HG03469 (cell line): ENCODE results near the gene GIPC3.
"Not testable (repeated sequence)": the region's sequence is repeated elsewhere in the genome, so short reads cannot be mapped to it uniquely, and the experiment has no call there.

Source experiments
- ATAC-seq: cut with Tn5 transposase; IDR thresholded peaks from one replicate; pipeline ENCODE4 v1.9.1; 2021; ENCODE audit warnings: mild to moderate bottlenecking, moderate library complexity, moderate number of reproducible peaks; ENCODE audit not compliant: unreplicated experiment

Gene GIPC3

GRCh38 chr19:3575949-3576673, 9.2 kb upstream of the GIPC3 start:
- no peak for ATAC-seq

DNA sequence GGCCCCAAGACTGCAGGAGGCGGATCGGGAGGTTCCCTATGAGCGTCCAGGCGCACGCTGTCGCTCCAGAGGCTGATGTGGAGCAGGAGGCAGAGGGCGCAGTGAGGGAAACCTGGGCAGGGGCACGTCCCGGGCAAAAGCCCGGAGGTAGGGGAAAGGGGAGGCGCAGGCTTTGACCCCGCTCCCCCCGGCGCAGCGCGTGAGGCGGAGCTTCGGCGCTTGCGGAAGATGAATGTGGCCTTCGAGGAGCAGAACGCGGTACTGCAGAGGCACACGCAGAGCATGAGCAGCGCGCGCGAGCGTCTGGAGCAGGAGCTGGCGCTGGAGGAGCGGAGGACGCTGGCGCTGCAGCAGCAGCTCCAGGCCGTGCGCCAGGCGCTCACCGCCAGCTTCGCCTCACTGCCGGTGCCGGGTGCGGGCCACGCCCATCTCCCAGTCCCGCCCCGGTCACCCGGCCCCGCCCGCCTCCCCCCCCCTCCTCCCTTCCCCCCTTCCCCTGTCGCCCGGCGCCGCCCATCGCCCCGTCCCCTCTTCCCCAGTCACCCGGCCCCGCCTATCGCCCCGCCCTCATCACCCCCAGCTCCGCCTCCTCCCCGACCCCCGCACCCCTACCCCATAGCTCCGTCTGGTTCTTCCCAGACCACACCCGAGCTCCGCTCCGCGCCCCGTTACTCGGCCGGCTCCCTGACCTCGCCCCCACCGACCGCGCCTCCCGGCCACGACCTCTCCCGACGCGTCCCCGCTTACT, 8.4 kb upstream of the GIPC3 start:
- no peak for ATAC-seq

GRCh38 chr19:3577723-3578344, 7.4 kb upstream of the GIPC3 start:
- ATAC-seq = no peak

DNA sequence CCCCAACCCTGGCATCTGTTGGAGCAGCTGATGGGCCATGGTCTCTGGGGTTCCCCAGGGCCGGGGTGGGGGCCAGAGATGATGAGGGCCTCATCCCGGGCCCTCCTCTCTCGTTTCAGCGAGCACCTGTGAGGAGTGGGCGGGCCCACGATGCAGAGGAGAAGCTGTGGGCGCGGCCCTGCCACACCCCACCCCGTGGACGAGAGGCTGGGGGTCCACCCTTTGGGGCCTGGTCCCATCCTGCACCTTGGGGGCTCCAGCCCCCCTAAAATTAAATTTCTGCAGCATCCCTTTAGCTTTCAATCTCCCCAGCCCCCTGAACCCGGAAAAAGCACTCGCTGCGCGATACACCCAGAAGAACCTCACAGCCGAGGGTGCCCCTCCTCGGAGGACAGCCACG, 6.9 kb upstream of the GIPC3 start:
- ATAC-seq = no peak

- no peak for ATAC-seq
These were observed 4.9 kb upstream of the GIPC3 start for GRCh38 chr19:3580156-3580934.

GRCh38 chr19:3581792-3582191, 3.5 kb upstream of the GIPC3 start:
- not testable (repeated sequence) for ATAC-seq

- not testable (repeated sequence) for ATAC-seq
These were observed 1.1 kb upstream of the GIPC3 start for GRCh38 chr19:3584036-3584802.

GRCh38 chr19:3586127-3586626, 899 bp downstream of the GIPC3 start:
- no peak for ATAC-seq

- no peak for ATAC-seq
These were observed 1.5 kb downstream of the GIPC3 start for GRCh38 chr19:3586707-3587346.

DNA sequence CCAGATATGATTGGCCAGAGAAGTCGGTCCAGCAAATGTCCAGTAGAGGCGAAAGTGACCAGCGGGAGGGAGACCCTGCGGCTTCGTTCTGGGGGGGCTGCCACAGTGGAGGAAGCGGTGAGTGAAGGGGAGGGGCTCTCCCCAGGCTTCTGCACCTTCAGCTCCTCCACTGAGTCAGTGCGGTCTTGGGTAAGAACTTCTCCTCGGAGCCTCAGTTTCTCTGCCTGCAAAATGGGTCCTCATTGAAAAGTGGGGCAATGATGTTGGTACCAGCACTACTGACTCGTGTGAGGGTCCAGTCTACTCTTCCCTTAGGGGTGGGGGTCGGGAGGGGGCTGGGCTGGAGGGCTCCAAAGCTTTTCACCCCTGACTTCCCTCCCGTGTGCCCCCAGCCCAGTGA, 4.2 kb downstream of the GIPC3 start:
- no peak for ATAC-seq

DNA sequence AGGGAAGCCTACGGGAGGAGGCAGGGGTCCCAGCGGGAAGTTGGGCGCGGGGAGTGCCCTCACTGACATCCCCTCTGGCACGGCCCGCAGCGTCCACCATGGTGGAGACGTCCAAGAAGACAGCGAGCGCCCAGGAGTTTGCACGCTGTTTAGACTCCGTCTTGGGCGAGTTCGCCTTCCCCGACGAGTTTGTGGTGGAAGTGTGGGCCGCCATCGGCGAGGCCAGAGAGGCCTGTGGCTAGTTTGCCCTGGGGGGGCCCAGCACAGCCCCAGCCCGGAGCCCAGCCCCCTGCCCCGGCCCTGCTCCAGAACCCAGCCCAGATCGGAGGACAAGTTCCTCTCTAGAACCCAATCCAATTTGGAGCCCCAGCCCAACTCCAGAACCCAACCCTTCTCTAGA, 4.7 kb downstream of the GIPC3 start:
- no peak for ATAC-seq

DNA sequence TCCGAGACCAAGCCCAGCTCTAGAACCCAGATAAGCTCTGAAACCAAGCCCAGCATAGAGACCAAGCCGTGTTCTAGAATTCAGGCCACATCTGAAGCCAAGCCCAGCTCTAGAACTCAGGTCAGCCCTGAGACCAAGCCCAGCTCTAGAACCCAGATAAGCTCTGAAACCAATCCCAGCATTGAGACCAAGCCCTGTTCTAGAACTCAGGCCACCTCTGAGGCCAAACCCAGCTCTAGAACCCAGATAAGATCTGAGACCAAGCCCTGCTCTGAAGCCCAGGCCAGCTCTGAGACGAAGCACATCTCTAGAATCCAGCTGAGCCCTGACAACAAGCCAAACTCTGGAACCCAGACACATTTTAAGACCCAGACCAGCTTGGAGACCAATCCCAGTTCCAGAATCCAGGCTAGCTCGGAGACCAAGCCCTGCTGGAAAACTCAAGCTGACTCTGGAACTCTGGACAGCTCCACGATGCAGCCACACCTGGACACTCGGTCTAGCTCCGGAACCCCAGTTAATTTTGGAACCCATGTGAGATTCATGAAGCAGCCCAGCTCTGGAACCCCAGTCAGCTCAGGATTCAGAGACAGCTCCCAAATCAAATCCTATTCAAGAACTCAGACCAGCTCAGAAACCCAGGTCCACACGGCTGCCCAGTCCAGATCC, 5.8 kb downstream of the GIPC3 start:
- ATAC-seq = no peak

DNA sequence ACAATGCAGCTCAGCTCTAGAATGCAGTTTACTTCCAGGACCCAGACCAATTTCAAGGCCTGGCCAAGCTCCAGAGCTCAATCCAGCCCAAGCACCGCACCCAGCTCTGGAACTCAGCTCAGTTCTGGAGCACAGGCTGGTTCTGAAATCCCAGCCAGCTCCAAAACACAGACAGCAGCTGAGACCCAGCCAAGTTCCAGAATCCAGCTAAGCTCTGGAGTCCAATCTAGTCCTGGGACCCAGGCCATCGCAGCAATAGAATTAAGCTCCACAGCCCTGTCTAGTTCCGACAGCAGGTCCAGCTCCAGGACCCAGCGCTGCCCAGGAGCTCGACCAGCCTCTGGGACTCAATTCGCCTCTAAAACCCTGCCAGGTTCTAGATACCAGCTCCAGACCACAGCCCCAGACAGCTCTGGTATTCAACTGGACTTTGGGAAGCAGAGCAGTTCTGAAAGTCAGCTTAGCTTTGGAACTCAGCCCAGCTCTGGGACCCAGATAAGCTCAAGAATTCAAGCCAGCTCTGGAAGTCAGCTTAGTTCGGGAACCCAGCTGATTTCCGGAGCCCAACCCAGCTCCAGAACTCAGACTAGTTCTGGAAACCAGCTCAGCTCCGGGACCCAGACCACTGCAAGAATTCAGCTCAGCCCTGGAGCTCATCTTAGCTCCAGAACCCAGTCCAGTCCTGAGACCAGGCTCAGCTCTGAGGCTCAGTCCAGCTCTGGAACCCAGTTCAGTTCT, 6.8 kb downstream of the GIPC3 start:
- ATAC-seq = no peak

DNA sequence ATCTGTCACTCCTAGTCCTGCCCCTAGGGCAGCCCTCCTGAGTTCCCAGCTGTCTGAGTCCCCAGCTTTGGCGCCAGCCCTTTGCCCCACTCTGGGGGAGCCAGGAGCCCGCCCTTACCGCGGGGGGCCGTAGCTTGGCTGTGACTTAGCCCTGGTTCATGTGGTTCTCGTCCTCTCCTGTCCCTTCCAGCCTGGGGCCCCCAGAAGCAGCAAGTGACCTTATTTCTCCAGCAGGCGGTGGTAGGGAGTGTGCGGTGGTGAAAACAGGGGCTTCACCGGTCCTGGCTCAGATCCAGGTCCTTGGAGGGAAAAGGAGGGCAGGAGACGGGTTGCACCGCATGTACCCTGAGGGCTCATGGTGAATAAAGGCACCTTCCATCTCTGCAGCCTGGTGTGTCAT, 7.9 kb downstream of the GIPC3 start:
- ATAC-seq = no peak

DNA sequence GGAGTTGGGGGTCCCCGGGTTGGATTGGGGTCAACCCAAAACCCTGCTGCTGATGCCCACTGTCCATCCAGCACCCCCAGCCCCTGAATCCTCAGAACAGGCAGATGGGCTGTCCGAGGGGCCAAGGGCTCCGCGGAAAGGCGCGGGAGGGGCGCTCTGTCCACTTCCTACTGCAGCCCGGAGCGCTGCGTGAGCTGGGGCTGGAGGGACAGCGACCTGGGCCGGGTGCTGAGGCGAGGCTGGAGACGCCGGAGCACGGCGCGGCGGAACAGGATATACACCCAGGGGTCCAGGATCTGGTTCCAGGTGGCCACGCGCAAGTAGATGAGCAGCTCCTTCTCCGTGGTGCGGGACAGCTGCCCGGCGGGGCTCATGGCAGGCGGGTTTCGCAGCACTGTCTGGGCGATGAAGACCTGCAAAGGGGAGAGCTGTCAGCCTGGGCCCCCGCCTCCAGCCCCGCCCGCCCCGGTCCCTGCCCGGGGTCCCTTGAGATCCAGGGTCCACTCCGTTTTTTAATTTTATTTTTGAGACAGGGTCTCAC, 10.3 kb downstream of the GIPC3 start:
- no peak for ATAC-seq

DNA sequence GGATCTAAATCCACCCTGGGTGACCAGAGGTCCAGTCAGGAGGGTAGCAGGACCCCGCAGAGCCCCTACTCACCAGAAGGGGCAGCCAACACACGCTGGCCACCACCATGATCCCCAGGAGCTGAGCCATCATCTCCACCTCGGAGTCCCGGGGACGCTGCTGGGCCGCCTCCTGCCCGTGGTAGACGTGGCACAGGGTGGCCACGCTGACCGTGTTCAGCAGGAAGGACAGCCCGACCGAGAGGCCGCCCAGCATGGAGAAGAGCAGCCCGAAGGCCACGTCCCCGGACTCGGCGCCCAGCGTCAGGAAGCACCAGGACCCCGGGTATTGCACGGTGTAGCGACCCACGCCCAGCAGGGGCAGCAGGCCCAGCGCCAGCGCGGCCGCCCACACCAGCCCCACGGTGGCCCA, 14.5 kb downstream of the GIPC3 start:
- ATAC-seq = no peak

DNA sequence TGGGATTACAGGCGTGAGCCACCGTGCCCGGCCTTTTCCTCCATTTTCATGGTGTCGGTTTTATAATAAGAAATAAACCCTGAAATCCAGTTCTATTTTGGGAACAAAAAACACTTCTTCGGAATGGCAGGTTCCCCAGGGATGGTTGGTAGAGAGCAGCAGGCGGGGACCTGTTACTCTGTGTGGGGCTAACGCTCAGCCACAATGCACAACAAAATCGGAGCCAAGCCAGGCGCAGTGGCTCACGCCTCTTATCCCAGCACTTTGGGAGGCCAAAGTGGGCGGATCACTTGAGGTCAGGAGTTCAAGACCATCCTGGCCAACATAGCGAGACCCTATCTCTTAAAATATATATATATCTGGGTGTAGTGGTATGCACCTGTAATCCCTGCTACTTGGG, 15.7 kb downstream of the GIPC3 start:
- no peak for ATAC-seq

DNA sequence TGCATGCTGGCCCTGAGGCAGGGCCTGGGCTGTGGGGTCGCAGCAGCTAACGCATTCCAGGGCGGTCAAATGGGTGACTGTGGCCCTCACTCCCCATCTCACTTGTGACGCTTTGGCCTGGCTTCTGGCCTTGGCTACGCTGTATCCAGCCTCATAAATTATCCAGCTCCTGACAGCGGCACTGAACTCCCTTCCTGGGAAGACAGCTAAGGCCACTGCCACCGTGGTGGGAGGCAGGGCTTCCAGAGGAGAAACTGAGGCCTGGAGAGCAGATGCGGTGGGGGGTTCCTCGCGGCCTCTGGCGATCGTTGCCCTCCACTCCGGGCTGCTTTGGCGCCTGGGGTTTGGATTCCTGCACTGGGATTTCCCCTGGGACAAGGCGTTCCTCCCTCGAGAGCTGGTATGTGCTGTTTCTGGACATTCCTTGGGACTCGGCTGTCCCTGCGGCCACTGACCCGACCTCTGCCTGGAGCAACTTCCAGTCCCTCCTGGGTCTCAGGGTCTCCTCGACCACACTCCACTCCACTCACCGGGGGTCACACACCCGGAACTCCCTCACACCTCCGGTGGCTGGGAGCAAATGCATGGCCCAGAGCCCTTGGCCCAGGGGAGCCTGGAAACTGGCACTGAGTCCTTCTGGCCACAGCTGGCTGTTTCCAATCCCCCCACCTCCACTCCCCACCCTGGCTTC, 18.0 kb downstream of the GIPC3 start:
- no peak for ATAC-seq
